HepG2 (cell line): ENCODE results near the gene LILRB4.

Experiments
- ARNT ChIP-seq: fragments of 450-650 bp; IDR thresholded peaks from 2 replicates; pipeline ENCODE4 v1.6.1; 2017
- DPF2 ChIP-seq: sonication (generic); formaldehyde crosslinking; IDR thresholded peaks from 2 replicates; pipeline ENCODE4 v1.4.0; 2020; ENCODE audit warnings: mild to moderate bottlenecking, low read depth, missing genetic modification reagents, borderline replicate concordance
- EP300 ChIP-seq, 3 experiments: sonication (generic) in 1 of 3; formaldehyde crosslinking in 1 of 3; IDR thresholded peaks; 2 replicates each; pipeline versions ENCODE4 v1.5.1 to v1.6.1; 2011 to 2020; ENCODE audit warnings: low read depth in 2 of 3, low read length in 2 of 3, borderline replicate concordance in 1 of 3, improper control_type of control experiment in 1 of 3, mild to moderate bottlenecking in 1 of 3, missing genetic modification reagents in 1 of 3, moderate library complexity in 1 of 3
- IRF2 ChIP-seq: IDR thresholded peaks from 2 replicates; pipeline ENCODE4 v1.6.1; 2018; ENCODE audit warnings: missing genetic modification reagents, missing compliant biosample characterization
- NRL ChIP-seq: sonication (generic); formaldehyde crosslinking; IDR thresholded peaks from 2 replicates; pipeline ENCODE4 v1.5.0; 2020; ENCODE audit warnings: missing genetic modification reagents, mild to moderate bottlenecking, moderate library complexity, borderline replicate concordance
- TAF1 ChIP-seq: sonication (generic); formaldehyde crosslinking; IDR thresholded peaks from 2 replicates; pipeline ENCODE4 v1.4.0; 2020; ENCODE audit warnings: missing genetic modification reagents
- TOPORS ChIP-seq: sonication (generic); formaldehyde crosslinking; IDR thresholded peaks from 2 replicates; pipeline ENCODE4 v1.8.0; 2023; ENCODE audit warnings: mild to moderate bottlenecking, missing genetic modification reagents
- YY1 ChIP-seq: IDR thresholded peaks from 2 replicates; pipeline ENCODE4 v1.6.1; 2011; ENCODE audit warnings: low read length, low read depth, moderate library complexity, mild to moderate bottlenecking; ENCODE audit not compliant: insufficient read depth, insufficient replicate concordance
- ZKSCAN8 ChIP-seq: IDR thresholded peaks from 2 replicates; pipeline ENCODE4 v1.6.1; 2016; ENCODE audit warnings: borderline replicate concordance, missing genetic modification reagents, missing compliant biosample characterization
- TF ChIP-seq, protein P1 (sequence below): sonication (generic); formaldehyde crosslinking; IDR thresholded peaks from 2 replicates; pipeline ENCODE4 v1.5.0; 2020; ENCODE audit warnings: mild to moderate bottlenecking, missing genetic modification reagents, moderate library complexity
- TF ChIP-seq, protein P2 (sequence below), 2 experiments: fragments of 450-650 bp in 1 of 2; sonication (generic) in 1 of 2; formaldehyde crosslinking; IDR thresholded peaks; 2 replicates each; pipeline versions ENCODE4 v1.5.0 to v1.8.0; 2020 to 2022; ENCODE audit warnings: mild to moderate bottlenecking in 1 of 2, missing genetic modification reagents in 1 of 2
- TF ChIP-seq, protein P3 (sequence below): sonication (generic); formaldehyde crosslinking; IDR thresholded peaks from 2 replicates; pipeline ENCODE4 v1.5.0; 2020; ENCODE audit warnings: missing genetic modification reagents

DNA sequence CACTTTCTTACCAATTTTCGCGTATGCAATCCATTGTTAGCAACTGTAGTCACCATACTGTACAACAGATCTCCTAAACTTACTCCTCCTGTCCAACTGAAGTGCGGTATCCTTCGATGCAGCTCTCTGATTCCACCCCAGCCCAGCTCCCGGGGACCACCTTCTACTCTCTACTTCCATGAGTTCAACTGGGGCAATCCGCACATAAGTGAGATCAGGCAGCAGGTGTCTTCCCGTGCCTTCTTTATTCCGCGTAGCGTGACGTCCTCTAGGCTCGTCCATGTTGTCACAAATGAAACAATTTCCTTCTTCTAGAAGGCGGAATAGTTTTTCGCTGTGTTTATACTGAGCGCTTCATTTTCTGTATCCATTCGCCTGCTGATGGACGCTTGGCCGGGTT is 24.1 kb upstream of the LILRB4 start:
- TF ChIP-seq, protein P1, sequence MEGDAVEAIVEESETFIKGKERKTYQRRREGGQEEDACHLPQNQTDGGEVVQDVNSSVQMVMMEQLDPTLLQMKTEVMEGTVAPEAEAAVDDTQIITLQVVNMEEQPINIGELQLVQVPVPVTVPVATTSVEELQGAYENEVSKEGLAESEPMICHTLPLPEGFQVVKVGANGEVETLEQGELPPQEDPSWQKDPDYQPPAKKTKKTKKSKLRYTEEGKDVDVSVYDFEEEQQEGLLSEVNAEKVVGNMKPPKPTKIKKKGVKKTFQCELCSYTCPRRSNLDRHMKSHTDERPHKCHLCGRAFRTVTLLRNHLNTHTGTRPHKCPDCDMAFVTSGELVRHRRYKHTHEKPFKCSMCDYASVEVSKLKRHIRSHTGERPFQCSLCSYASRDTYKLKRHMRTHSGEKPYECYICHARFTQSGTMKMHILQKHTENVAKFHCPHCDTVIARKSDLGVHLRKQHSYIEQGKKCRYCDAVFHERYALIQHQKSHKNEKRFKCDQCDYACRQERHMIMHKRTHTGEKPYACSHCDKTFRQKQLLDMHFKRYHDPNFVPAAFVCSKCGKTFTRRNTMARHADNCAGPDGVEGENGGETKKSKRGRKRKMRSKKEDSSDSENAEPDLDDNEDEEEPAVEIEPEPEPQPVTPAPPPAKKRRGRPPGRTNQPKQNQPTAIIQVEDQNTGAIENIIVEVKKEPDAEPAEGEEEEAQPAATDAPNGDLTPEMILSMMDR (CRISPR knock-in tag), result no peak
- TF ChIP-seq EP300 (IDR thresholded peaks at IDR 0.05; ENCODE audit: low read depth in 2 of 2, low read length in 2 of 2), result no peak
- TF ChIP-seq EP300 (CRISPR knock-in tag; IDR thresholded peaks at IDR 0.05; ENCODE audit: borderline replicate concordance), result no peak
- TF ChIP-seq IRF2, result no peak
- TF ChIP-seq, protein P2, sequence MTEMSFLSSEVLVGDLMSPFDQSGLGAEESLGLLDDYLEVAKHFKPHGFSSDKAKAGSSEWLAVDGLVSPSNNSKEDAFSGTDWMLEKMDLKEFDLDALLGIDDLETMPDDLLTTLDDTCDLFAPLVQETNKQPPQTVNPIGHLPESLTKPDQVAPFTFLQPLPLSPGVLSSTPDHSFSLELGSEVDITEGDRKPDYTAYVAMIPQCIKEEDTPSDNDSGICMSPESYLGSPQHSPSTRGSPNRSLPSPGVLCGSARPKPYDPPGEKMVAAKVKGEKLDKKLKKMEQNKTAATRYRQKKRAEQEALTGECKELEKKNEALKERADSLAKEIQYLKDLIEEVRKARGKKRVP (CRISPR knock-in tag; IDR thresholded peaks at IDR 0.05), result no peak
- TF ChIP-seq DPF2 (CRISPR knock-in tag), result no peak
- TF ChIP-seq TOPORS (CRISPR knock-in tag), result no peak
- no peak for TF ChIP-seq YY1
- TF ChIP-seq, protein P3, sequence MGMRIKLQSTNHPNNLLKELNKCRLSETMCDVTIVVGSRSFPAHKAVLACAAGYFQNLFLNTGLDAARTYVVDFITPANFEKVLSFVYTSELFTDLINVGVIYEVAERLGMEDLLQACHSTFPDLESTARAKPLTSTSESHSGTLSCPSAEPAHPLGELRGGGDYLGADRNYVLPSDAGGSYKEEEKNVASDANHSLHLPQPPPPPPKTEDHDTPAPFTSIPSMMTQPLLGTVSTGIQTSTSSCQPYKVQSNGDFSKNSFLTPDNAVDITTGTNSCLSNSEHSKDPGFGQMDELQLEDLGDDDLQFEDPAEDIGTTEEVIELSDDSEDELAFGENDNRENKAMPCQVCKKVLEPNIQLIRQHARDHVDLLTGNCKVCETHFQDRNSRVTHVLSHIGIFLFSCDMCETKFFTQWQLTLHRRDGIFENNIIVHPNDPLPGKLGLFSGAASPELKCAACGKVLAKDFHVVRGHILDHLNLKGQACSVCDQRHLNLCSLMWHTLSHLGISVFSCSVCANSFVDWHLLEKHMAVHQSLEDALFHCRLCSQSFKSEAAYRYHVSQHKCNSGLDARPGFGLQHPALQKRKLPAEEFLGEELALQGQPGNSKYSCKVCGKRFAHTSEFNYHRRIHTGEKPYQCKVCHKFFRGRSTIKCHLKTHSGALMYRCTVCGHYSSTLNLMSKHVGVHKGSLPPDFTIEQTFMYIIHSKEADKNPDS (CRISPR knock-in tag), result no peak
- TF ChIP-seq ARNT, result no peak
- no peak for TF ChIP-seq NRL
- TF ChIP-seq ZKSCAN8 (CRISPR knock-in tag), result no peak
- TF ChIP-seq TAF1 (CRISPR knock-in tag), result no peak
